Mammary epithelial cell (primary cell): ENCODE measurements around the gene KIF1A.

Experiments
- CTCF ChIP-seq, 2 donors: IDR thresholded peaks in 1 of 2; conservative IDR thresholded peaks in 1 of 2; 2 replicates each; pipeline ENCODE4 v1.5.1; 2011 to 2012; ENCODE audit warnings: inconsistent platforms in 2 of 2, low read length in 2 of 2, mild to moderate bottlenecking in 2 of 2, control low read depth in 1 of 2, low read depth in 1 of 2; ENCODE audit not compliant: insufficient read depth in 1 of 2; ENCODE audit errors: extremely low read depth in 1 of 2
- EZH2 ChIP-seq: IDR thresholded peaks from 2 replicates; pipeline ENCODE4 v1.6.1; 2012; ENCODE audit warnings: low read length, inconsistent platforms, borderline replicate concordance

DNA sequence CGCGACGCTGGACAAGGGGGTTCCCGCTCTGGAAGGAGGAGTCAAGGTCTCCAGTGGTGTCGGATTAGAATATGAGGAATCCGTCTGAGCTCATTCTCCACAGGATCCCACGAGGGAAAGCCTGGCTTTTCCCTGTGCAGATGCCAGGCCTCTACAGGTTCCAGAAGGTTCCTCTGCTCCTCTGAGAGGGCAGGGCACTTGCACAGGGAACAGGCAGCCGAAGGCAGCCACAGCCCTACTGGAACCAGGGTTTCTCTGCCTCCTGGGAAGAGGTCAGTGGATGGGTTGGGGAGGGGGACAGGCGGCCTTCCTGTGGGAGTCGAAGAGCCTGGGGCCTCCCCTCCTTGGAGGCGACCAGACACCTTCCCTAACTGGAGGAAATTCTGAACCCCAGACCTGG, 130.0 kb downstream of the KIF1A start:
- TF ChIP-seq CTCF (conservative IDR thresholded peaks at IDR 0.05 in 1 of 2, IDR thresholded peaks at IDR 0.05 in 1 of 2; ENCODE audit: extremely low read depth in 1 of 2, insufficient read depth in 1 of 2, low read depth in 1 of 2, low read length in 2 of 2) (no peak), EZH2 (no peak)
